Stimulated activated CD8-positive, alpha-beta memory T cell treated with anti-CD3 and anti-CD28 coated beads, Interleukin-2, amount 100 ng/mL, for 48 hours (primary cell): ENCODE results near the gene HIVEP3.

Source experiments
- DNase-seq, 2 donors: peaks; one replicate each; pipeline ENCODE4 v3.0.0-alpha.2; 2020; ENCODE audit warnings: low read depth in 2 of 2

The HIVEP3 gene

GRCh38 chr1:41632781-41633575 lies 285.7 kb downstream of the HIVEP3 start:
- DNase-seq: no peak

- no peak for DNase-seq
Observed at GRCh38 chr1:41631971-41632370, 286.8 kb downstream of the HIVEP3 start.

- no peak for DNase-seq
Observed at GRCh38 chr1:41631154-41631553, 287.6 kb downstream of the HIVEP3 start.

- DNase-seq: no peak
Observed at GRCh38 chr1:41629571-41629970, 289.2 kb downstream of the HIVEP3 start.

GRCh38 chr1:41629141-41629540 lies 289.6 kb downstream of the HIVEP3 start:
- no peak for DNase-seq

- DNase-seq: no peak
Observed at GRCh38 chr1:41627491-41628280, 291.0 kb downstream of the HIVEP3 start.

- DNase-seq: peak; percentile 30 to 56
Observed at GRCh38 chr1:41626616-41627375, 291.9 kb downstream of the HIVEP3 start.

GRCh38 chr1:41626146-41626545 lies 292.6 kb downstream of the HIVEP3 start:
- no peak for DNase-seq

- DNase-seq: no peak
Observed at GRCh38 chr1:41623736-41624135, 295.0 kb downstream of the HIVEP3 start.

- no peak for DNase-seq
Observed at GRCh38 chr1:41622859-41623732, 295.6 kb downstream of the HIVEP3 start.

GRCh38 chr1:41622402-41622801 lies 296.3 kb downstream of the HIVEP3 start:
- no peak for DNase-seq

GRCh38 chr1:41621791-41622190 lies 296.9 kb downstream of the HIVEP3 start:
- no peak for DNase-seq

GRCh38 chr1:41621256-41621655 lies 297.5 kb downstream of the HIVEP3 start:
- DNase-seq: no peak

- no peak for DNase-seq
Observed at GRCh38 chr1:41620365-41621169, 298.2 kb downstream of the HIVEP3 start.

GRCh38 chr1:41619511-41620364 lies 299.0 kb downstream of the HIVEP3 start:
- DNase-seq: no peak

- DNase-seq: no peak
Observed at GRCh38 chr1:41618871-41619270, 299.9 kb downstream of the HIVEP3 start.

- no peak for DNase-seq
Observed at GRCh38 chr1:41618066-41618825, 300.5 kb downstream of the HIVEP3 start.

GRCh38 chr1:41617336-41617735 lies 301.4 kb downstream of the HIVEP3 start:
- no peak for DNase-seq

- DNase-seq: no peak
Observed at GRCh38 chr1:41616563-41616962, 302.2 kb downstream of the HIVEP3 start.
